ENCODE results near the gene SHC3. TPM values are rescaled to one million over a fixed set of nuclear protein-coding genes. Genes with fewer than 3 reads are reported as not detected.

SHC3 gene
- total RNA-seq, 1 experiment from 2014 or later: 1.8 TPM

- H3K79me1 ChIP-seq (ENCODE audit: insufficient read depth, low read depth, low read length, poor library complexity, severe bottlenecking): no peaks in the 10 kb centered on the region
- H2BK20ac ChIP-seq (ENCODE audit: low read depth, low read length, poor library complexity, severe bottlenecking): no peak overlapping the region
- H3K9ac ChIP-seq (ENCODE audit: extremely low read depth, insufficient read length, low read length): no peak overlapping the region
- no peaks in the 10 kb centered on the region for H3K4me1 ChIP-seq (ENCODE audit: insufficient read depth, low read length)
- no peaks in the 10 kb centered on the region for H3K23me2 ChIP-seq (ENCODE audit: insufficient read length, low read depth, low read length, poor library complexity, severe bottlenecking)
- Mint-ChIP-seq H3K36me3 (ENCODE audit: insufficient read depth in 1 of 3, low read depth in 3 of 3) (peaks cover 6 to 18% (median 12%) of the 10 kb centered on the region in 3 experiments; a peak in 6 of 7 replicates), H3K27ac (no peak overlapping the region; a peak in 1 of 7 replicates), H3K27me3 (ENCODE audit: low read depth) (peaks cover 2% of the 10 kb centered on the region; the same call in 1 of the 2 replicates), H3K9me3 (no peaks in the 10 kb centered on the region), H3K4me3 (no peak overlapping the region), H3K4me1 (peaks cover 9 to 12% of the 10 kb centered on the region in 2 experiments)
- H4K5ac ChIP-seq (ENCODE audit: insufficient read length, low read depth, low read length): no peak overlapping the region
- no peak overlapping the region for H3T11ph ChIP-seq (ENCODE audit: low read length)
- H3K56ac ChIP-seq (ENCODE audit: insufficient read length, low read depth, low read length): no peak overlapping the region
- WGBS (ENCODE audit: extremely low coverage, insufficient read length, low lambda C conversion rate): no CpG with 5 or more reads among the region's 9 CpGs
- no peak overlapping the region for H3K18ac ChIP-seq (ENCODE audit: insufficient read length, low read depth, low read length)
- H2BK120ac ChIP-seq (ENCODE audit: low read depth, low read length, poor library complexity, severe bottlenecking): no peak overlapping the region
- no peaks in the 10 kb centered on the region for H3K9me3 ChIP-seq (ENCODE audit: control insufficient read depth, low read depth, low read length)
- no peak overlapping the region for H3K4ac ChIP-seq (ENCODE audit: low read depth, low read length)
- no peak overlapping the region for H2BK5ac ChIP-seq (ENCODE audit: insufficient read length, low read length)
- H3K27me3 ChIP-seq (ENCODE audit: insufficient read depth, low read length): no peaks in the 10 kb centered on the region
- no peak for TF ChIP-seq CTCF (conservative IDR thresholded peaks at IDR 0.05)
- no peak overlapping the region for H3K4me2 ChIP-seq (ENCODE audit: insufficient read depth, insufficient read length, low read length)
- no peak overlapping the region for H4K91ac ChIP-seq (ENCODE audit: insufficient read length, low read depth, low read length)
- H3K23ac ChIP-seq (ENCODE audit: insufficient read length, low read depth, low read length): no peak overlapping the region
- no peak overlapping the region; the same call in 1 of the 2 replicates for H3K14ac ChIP-seq (ENCODE audit: insufficient read depth, low read length)
- no peak for DNase-seq
- H4K20me1 ChIP-seq (ENCODE audit: control insufficient read depth, insufficient read depth, insufficient read length): no peaks in the 10 kb centered on the region
- no peak overlapping the region for H2AK5ac ChIP-seq (ENCODE audit: insufficient read length, low read length)
- no peak overlapping the region for H2BK12ac ChIP-seq (ENCODE audit: insufficient read length, low read depth, low read length)
- H4K8ac ChIP-seq (replicated peaks; ENCODE audit: insufficient read length, low read depth, low read length): no peak overlapping the region
- no peak overlapping the region for H2BK15ac ChIP-seq (ENCODE audit: low read depth, low read length)
- H2AFZ ChIP-seq (ENCODE audit: low read length): no peak overlapping the region
- no peak overlapping the region for H3K27ac ChIP-seq (ENCODE audit: insufficient read length, low read depth, low read length)
- no peaks in the 10 kb centered on the region for H3K79me2 ChIP-seq (ENCODE audit: insufficient read depth, low read length)
Observed at GRCh38 chr9:89000371-89000781, 178.2 kb downstream of the SHC3 start.

All from H9 (cell line).